Activated naive CD4-positive, alpha-beta T cell treated with Interleukin-2 at 50 U/mL for 16 hours (primary cell): Measurements from ENCODE around the gene DNAJC1.
"Not testable (repeated sequence)": the region's sequence is repeated elsewhere in the genome, so short reads cannot be mapped to it uniquely, and the experiment has no call there.

Source experiments
- DNase-seq: peaks from one replicate; pipeline ENCODE4 v3.0.0-alpha.2; 2020

The DNAJC1 gene

DNA sequence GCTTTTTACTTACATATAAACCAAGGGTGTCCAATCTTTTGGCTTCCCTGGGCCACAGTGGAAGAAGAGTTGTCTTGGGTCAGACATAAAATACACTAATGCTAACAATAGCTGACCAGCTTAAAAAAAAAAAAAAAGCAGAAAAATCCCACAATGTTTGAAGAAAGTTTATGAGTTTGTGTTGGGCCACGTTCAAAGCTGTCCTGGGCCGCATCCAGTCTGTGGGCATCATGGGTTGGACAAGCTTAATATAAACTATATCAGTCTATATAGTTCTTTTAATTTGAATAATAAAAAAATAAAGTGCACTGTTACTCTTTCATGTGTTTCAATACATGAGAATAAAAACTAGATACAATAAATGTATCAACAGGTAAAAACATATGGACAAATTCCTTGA, 179.9 kb downstream of the DNAJC1 start:
- DNase-seq = no peak

DNA sequence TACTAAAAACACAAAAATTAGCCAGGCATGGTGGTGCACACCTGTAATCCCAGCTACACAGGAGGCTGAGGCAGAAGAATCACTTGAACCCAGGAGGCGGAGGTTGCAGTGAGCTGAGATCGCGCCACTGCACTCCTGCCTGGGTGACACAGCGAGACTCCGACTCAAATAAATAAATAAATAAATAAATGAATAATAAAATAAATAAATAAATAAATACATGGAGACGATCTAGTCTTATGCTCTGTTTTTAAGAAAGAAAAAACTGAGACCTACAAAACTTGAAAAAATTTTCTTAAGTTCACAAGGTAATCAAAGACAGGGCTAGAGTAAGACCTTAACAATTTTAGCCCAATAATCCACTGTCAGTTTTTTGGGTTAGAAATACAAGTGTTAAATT, 181.3 kb downstream of the DNAJC1 start:
- not testable (repeated sequence) for DNase-seq

DNA sequence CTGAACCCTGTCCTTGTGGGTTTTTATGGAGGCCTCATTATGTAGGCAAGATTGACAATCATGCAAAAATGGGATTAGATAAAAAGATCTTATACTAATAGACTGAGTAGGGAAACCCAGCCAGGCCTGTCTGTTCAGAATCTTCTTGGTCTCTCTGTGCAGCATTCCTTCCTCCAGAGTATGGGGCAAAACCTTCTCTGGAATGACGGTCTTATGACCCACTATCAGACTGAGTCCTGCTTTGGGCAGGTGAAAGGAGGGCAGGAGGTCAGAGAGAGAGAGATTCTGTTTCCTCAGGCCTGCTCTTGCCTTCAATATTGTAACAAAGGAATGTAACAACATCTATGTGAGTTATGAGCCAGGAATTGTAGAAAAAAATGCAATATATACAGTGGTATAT, 182.6 kb downstream of the DNAJC1 start:
- no peak for DNase-seq

DNA sequence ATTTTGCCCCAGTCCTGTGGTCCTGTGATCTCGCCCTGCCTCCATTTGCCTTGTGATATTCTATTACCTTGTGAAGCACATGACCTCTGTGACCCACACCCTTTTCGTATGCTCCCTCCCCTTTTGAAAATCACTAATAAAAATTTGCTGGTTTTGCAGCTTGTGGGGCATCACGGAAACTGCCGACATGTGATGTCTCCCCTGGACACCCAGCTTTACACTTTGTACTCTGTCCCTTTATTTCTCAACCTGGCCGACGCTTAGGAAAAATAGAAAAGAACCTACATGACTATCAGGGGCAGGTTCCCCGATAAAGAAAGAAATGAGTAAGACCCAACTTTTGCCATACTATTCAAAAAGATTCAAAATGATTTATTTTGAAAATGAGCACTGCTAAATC, 185.1 kb downstream of the DNAJC1 start:
- not testable (repeated sequence) for DNase-seq

DNA sequence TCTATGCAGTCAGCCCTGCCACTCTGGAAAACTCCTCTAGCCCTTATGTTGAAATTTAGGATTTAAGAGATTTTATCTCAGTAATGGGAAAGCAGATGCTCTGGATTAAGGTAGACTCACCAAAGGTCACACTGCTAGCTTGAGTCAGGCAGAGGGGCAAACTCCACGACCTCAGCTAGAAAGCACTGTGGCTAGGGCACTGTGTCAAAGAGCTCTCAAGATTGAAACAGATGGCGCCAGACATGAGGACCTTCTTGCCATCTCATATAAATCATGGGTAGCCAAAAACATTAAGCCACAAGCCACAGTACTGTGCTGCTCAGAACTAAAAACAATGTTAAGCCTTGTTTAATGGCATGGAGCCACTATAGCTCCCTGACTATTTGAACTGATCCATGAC, 188.7 kb downstream of the DNAJC1 start:
- DNase-seq = no peak

DNA sequence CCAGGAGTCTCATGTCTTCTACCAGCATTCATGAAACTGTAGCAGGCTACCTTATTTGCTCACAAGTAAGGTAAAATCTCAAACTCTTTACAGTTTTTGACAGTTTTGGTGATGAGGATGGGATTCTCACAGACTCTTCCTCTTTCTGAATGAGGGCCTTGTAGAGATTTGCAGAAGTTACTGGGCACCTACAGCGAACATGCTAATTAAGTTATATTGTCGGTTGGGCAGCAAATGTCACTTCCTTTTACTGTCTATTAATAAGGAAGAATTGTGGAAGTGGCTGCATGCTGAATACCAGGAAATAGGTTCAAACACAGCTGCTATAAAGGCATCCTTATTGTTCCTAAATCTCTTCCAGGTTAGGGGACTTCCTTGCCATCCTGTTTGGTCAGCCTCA, 189.6 kb downstream of the DNAJC1 start:
- no peak for DNase-seq

DNA sequence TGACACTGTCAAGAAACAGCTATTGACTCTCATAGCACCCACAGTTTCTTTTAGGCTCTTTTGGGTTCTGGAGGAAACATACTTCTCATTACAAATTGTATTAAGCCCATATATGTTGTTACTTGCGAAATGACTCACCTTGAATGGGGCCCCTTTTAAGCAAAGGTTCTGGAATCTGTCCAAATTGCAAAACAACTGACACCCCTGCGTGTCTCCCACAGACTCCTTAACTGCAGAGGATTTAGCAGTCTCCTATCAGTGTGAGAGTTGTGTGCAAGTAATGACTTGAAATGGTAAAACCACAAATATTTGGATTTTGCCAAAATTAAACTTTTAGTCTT, 192.3 kb downstream of the DNAJC1 start:
- no peak for DNase-seq

DNA sequence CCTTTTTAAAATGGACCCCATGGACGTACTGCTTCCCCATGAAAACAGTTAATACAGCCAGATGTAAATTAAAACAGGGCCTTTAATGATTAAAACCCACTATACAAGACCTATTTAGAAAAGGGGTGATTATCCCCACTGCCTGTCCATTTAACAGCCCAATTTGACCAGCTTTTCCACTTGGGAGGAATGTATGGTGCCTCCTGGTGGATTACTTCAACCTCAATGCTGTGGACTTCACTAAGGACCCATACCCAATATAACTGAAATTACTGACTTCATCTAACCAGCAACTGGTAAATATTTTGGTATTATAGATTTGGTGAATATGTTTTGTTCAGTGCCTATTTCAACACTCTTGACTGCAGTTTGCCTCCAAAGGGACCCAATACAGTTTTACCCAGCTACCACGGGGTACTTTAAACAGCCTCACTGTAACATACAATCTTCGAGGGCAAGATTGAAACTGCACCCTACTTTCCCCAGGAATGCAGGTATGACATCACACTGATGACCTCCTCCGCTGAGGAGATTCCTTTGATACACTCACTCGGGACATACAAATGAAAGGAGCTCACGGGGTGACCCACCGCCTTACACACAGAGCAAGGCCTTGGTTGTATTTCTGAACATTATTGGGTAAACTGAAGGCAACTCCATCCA, 192.8 kb downstream of the DNAJC1 start:
- no peak for DNase-seq

DNA sequence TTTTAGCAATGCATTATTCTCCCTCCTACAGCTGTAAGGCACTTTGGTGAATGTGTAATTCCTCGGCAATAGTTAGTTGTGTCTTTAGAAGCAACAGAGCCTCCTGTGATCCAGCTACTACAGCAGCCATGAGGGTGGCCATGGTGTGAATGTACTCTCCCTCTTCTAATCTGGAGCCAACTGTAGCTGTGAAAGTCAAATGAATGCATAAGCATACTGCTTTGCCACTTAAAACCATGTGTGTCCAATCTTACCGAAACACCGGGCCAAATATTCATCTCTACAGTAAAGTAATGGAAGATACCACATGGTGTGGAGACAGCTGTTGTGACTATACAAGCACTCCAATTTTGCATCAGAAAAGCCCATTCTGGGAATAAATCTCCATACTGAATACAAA, 195.0 kb downstream of the DNAJC1 start:
- DNase-seq = no peak

DNA sequence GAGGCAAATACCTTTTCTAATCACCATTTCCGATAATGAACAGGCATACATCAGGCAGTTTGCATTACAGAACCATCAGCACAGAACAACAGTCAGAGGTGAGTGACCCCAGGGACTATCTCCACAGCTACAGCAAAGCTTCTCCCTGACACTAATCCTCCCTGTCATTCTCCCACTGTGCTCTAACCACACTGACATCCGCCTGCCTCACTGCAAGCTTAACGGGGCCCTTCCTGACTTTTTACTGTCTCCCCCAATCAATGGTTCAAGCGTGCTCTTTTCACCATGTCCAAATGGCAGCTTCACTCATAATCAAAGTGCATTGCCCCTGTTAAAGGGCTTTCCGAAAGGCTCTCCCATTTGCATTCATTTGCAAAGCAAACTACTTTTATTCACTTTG, 196.3 kb downstream of the DNAJC1 start:
- no peak for DNase-seq

DNA sequence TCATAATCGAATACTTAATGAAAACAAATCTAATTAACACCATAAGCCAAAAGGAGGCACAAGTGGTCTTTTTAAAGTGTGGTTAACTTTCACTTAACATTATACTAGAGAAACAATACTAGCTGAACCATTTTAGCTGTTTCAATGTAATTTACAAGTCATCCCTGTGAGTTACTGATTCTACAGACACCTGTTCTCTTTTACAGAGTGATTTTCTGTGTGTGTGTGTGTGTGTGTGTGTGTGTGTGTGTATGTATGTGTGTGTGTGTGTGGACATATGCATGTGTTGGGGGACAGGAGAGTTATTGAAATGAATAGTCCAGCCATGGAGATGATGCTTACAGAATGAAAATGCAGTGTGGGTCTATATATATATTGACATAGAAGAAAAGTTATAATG, 200.2 kb downstream of the DNAJC1 start:
- DNase-seq = no peak

DNA sequence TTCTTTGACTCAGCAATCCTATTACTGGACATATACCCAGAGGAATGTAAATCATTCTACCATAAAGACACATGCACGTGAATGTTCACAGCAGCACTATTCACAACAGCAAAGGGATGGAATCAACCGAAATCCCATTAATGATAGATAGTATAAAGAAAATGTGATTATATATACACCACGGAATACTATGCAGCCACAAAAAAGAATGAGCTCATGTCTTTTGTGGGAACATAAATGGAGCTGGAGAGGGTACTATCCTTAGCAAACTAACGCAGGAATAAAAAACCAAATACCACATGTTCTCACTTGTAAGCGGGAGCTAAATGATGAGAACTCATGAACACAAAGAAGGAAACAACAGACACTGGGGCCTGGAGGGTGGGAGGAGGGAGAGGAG, 201.9 kb downstream of the DNAJC1 start:
- no peak for DNase-seq

DNA sequence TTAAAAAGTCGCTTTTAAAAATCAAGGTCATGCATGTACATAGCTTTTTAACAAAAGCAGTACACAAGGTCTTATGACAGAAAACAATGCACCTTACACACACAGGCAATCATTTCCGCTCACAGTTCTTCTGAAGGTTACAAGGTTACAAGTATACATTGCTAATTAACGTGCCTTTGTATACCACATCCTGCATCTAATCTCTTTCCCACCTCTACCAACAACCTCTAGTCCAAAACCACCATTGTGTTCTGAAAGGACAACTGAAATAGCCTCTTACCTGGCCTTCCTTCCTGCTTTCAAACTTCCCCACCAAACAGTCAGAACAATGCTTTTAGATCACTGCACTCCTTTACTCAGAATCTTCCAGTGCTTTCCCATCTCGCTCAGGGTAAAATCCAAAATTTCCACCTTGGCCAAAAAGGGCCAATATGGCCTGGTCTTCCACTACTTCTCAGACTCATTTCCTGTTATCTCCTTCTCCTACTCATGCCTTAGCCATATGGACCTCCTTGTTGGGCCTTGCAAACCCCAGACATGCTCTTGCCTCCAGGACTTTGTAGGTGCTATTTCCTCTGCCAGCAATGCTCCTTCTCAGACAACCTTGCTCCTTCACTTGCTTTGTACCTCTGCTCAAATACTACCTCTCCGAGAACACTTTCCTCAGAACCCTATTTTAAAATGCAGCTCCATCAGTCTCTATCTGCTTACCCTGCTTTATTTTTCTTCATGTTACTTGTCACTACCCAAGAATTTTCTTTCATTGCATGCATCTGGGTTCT, 205.4 kb downstream of the DNAJC1 start:
- no peak for DNase-seq

DNA sequence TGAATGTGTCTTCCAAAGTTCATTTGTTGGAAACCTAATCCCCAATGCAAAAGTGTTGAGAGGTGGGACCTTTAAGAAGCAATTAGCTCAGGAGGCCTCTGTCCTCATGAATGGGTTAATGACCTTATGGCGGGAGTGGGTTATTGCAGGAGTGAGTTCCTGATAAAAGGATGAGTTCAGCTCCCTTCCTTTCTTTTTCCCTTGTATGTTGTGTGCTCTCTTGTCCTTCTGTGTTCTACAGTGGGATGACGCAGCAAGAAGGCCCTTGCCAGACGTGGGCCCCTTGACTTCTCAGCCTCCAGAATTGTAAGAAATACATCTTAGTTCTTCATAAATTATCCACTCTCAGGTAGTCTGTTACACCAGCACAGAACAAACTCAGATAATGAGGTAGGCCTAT, 206.0 kb downstream of the DNAJC1 start:
- DNase-seq = no peak

DNA sequence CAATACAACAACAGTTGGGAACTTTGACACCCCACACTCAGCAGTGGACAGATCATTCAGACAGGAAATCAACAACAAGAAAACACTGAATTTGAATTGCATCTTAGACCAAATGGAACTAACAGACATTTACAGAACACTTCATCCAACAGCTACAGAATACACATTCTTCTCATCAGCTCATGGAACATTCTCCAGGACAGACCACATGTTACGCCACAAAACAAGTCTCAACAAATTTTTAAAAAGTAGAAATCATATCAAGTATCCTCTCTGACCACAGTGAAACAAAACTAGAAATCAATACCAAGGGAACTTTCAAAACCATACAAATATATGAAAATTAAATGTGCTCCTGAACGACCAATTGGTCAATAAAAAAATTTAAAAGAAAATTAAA, 212.3 kb downstream of the DNAJC1 start:
- no peak for DNase-seq

DNA sequence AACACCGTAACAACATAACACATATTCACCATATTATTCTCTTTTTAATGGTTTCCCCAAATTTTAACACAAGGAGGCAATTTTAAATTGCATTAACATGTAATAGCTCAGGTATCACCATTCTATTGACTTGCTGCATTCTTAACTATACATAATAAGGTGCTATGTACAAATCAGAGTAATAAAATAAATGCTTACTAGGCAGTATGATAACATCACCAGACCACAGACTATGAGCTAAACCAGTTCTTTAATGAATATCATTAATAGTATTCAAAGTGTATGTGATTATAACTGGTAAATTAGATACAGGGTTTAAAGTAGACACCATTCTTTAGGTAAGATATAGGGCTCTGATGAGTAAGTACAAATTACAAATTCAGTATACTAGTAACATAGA, 226.6 kb downstream of the DNAJC1 start:
- DNase-seq = no peak

DNA sequence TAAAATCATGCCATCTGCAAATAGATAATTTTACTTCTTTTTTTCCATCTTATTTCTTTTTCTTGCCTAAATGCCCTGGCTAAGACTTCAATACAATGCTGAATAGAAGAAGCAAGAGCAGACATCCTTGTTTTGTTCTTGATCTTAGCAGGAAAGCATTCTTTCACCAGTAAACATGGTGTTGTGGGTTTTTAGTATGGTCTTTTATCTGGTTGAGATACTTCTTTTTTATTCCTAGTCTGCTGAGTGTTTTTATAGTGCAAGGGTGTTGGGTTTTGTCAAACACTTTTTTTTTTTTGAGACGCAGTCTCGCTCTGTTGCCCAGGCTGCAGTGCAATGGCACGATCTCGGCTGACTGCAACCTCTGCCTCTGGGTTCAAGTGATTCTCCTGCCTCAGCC, 232.3 kb downstream of the DNAJC1 start:
- no peak for DNase-seq

DNA sequence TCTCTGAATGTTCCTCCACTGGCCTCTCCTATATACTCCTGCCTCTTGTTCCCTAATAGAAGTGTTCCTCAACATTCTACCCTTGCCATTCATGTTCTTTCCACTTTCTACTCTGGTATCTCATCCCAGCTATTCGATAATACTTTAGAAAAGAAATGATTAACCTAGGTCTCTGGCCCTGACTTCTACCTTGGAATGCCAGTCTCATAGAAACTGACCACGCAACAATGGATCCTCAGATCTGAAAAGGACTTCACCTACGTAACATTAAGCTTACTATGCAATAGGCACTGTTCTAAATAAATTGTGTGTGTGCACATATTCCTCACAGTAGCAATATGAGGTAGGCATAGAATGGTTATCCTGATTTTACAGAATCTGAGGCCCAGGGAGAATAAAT, 234.5 kb downstream of the DNAJC1 start:
- DNase-seq = no peak

DNA sequence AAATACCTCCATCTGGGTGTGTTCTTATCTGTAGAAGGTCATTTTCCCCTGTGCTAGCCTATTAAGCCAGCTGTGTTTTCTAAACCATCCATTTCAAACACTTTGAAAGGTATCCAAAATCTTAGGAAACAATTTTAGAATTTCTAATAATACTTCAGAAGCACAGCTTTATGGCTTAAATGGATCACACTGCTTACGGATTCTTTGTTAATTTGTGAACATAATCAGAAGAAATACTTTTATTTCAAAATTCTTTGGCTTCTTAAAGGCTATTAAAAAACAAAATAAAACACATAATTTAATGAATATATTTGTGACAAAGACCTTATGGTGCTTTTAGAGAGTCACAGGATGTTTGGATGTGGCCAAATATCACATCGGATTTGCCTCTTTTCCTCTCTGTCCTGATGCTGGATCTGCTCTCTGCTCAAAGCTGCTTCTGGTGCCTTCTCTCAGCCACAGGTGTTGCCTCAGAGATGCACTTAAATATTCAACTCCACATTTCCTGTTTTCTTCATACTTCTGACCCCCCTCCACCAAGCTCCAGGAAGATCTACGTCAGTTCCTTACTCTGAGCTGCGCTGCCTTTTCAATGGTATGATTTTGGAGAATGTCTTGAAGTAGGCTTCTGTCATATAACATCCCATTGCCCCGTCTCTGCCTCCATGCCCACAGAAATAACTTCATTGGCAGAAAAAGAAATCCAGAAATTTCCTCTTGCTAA, 238.9 kb downstream of the DNAJC1 start:
- DNase-seq = no peak

DNA sequence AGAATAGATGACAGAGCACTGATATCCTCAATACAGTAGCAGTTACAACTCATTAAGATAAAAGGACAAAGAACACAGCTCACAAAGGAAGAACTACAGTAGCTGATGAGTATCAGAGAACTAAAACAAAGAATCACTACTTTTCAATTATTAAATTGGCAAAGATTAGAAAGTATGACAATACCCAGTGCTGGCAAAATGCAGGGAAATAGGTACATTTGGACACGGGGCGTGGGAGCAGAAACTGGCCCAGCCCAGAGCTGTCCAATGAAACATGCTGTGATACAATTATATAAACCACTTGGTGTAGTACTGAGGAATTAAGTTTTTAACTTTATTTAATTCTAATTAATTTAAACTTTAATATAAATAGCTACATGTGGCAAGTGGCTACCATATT, 243.2 kb downstream of the DNAJC1 start:
- DNase-seq = no peak

DNA sequence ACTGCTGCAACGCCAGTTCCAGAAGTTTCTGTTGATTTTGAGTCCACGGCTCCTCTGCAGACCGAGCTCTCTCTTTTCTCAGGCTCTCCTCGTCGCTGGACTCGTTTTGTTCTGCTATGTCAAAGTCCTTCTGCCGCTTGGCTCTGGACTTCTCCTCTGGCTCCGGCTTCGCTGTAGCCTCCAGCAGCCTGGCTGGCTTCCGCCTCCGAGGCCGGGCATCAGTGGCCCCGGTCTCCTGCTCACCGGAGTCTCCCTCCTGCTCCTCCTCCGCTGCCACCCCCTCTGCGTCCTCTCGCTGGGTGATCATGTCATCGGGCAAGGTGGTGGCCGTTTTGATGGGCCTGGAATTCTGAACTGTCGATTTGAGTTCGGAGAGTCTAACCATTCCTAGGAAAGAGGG, 244.3 kb downstream of the DNAJC1 start:
- no peak for DNase-seq

DNA sequence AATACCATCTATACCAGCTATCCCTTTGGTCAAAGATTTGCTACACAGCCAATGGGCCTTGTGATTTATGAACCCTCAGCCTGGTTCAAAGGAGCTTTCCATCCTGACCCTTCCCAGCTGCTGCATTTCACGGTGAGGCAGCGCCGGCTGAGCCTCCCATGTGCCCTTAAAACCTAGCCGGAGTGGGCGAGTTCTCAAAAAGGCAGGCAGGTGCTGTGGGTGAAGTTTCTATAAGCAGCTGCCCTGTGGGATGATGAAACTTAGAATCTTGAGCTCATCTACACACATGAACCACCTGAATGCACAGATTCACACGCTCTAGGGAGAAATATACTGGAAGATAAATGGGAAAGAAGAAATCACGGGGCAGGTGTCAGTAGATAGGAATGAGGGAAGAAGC, 244.8 kb downstream of the DNAJC1 start:
- DNase-seq = no peak

DNA sequence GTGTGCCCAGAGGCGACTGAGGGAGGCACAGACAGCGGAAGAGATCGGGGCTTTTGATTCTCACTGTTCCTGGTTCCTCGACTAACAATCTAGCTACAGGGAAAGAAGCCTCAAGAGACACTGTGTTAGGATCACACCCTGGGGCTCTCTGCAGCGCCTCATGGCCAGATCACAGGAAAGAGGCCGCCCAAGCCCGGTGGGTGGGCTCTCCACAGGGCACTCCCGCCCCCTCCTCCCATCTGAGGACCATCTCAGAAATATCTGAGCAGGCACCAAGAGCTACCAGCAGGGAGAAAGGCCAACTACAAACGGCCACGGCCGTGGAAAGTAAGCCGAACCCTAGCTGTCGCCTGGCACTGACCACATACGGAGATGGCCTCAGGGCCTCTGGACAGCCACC, 245.3 kb downstream of the DNAJC1 start:
- no peak for DNase-seq

DNA sequence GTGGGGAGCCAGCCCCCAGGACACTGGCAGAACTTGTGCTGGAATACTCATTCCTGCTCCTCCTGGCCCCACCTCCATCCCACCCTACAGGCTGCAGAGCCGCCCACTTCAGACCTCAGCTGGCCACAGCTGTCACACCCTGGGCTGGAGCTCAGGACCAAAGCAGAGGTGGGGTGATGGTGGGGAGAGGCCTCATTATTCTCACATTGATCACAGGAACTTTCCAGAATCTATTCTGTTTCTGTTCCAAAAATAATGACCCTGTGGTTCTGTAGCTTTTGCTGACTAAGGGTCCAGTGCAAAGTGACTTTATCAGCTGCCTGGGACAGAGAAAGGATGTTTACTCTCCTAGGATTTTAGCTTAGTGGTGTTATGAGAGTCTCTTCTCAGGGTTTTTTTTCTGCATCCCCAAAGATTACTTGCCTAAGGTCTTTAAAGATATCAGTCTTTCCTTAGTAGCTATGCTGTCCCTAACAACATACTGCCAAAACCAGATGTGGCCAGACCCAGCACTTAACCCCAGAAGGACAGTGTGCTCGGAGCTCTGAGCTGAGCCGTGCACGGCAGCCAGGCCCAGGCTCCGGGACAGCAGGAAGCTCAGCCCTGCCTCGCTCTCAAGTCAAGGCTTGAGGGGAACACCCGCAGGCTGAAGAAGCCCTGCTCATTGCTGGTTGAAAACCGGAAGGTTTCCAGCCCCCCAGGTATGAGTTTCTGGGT, 246.2 kb downstream of the DNAJC1 start:
- DNase-seq = no peak
